HepG2 (cell line): ENCODE data around the gene EHBP1. TPM values are rescaled to one million over a fixed set of nuclear protein-coding genes. Genes with fewer than 3 reads are reported as not detected.

Experiments
- ATF4 ChIP-seq, 2 experiments: fragments of 450-650 bp in 1 of 2; sonication (generic) in 1 of 2; formaldehyde crosslinking; IDR thresholded peaks; 2 replicates each; pipeline versions ENCODE4 v1.5.0 to v1.8.0; 2020 to 2022; ENCODE audit warnings: mild to moderate bottlenecking in 1 of 2, missing genetic modification reagents in 1 of 2
- CCDC6 ChIP-seq: sonication (generic); formaldehyde crosslinking; IDR thresholded peaks from 2 replicates; pipeline ENCODE4 v1.8.1; 2022; ENCODE audit warnings: mild to moderate bottlenecking, missing genetic modification reagents, moderate library complexity
- CEBPG ChIP-seq: IDR thresholded peaks from 2 replicates; pipeline ENCODE4 v1.6.1; 2016
- EP300 ChIP-seq, 3 experiments: sonication (generic) in 1 of 3; formaldehyde crosslinking in 1 of 3; IDR thresholded peaks; 2 replicates each; pipeline versions ENCODE4 v1.5.1 to v1.6.1; 2011 to 2020; ENCODE audit warnings: low read depth in 2 of 3, low read length in 2 of 3, borderline replicate concordance in 1 of 3, improper control_type of control experiment in 1 of 3, mild to moderate bottlenecking in 1 of 3, missing genetic modification reagents in 1 of 3, moderate library complexity in 1 of 3
- MXI1 ChIP-seq: IDR thresholded peaks from 3 replicates; pipeline ENCODE4 v1.6.1; 2012; ENCODE audit warnings: low read depth, low read length, inconsistent platforms, borderline replicate concordance
- NBN ChIP-seq: fragments of 450-650 bp; conservative IDR thresholded peaks from 2 replicates; pipeline ENCODE4 v1.6.1; 2017
- NONO ChIP-seq, 2 experiments: fragments of 450-650 bp in 1 of 2; sonication (generic) in 1 of 2; formaldehyde crosslinking in 1 of 2; IDR thresholded peaks in 1 of 2; conservative IDR thresholded peaks in 1 of 2; 2 replicates each; pipeline versions ENCODE4 v1.6.1 to v1.8.0; 2017 to 2022; ENCODE audit warnings: mild to moderate bottlenecking in 1 of 2, missing genetic modification reagents in 1 of 2, moderate library complexity in 1 of 2
- SKI ChIP-seq: fragments of 450-650 bp; IDR thresholded peaks from one replicate; pipeline ENCODE4 v1.6.1; 2018; ENCODE audit warnings: mild to moderate bottlenecking; ENCODE audit not compliant: partially characterized antibody
- SNAI1 ChIP-seq: sonication (generic); formaldehyde crosslinking; IDR thresholded peaks from 2 replicates; pipeline ENCODE4 v1.5.0; 2020; ENCODE audit warnings: mild to moderate bottlenecking, missing genetic modification reagents, borderline replicate concordance
- TCF12 ChIP-seq, 2 experiments: fragments of 450-650 bp in 1 of 2; sonication (generic) in 1 of 2; formaldehyde crosslinking in 1 of 2; IDR thresholded peaks; 2 replicates each; pipeline versions ENCODE4 v1.6.1 to v1.8.0; 2017 to 2022; ENCODE audit warnings: antibody characterized with exemption in 1 of 2, mild to moderate bottlenecking in 1 of 2, missing genetic modification reagents in 1 of 2, moderate library complexity in 1 of 2
- THAP11 ChIP-seq: IDR thresholded peaks from 2 replicates; pipeline ENCODE4 v1.6.1; 2016; ENCODE audit warnings: missing biosample characterization, missing genetic modification reagents
- WIZ ChIP-seq: sonication (generic); formaldehyde crosslinking; IDR thresholded peaks from 2 replicates; pipeline ENCODE4 v1.5.1; 2020; ENCODE audit warnings: mild to moderate bottlenecking, missing genetic modification reagents
- ZFP1 ChIP-seq: IDR thresholded peaks from 2 replicates; pipeline ENCODE4 v1.6.1; 2016
- ZKSCAN1 ChIP-seq: fragments of 150-350 bp; IDR thresholded peaks from 2 replicates; pipeline ENCODE4 v1.6.1; 2014; ENCODE audit warnings: low read length
- ZKSCAN8 ChIP-seq: IDR thresholded peaks from 2 replicates; pipeline ENCODE4 v1.6.1; 2016; ENCODE audit warnings: borderline replicate concordance, missing genetic modification reagents, missing compliant biosample characterization
- ZNF12 ChIP-seq: sonication (generic); formaldehyde crosslinking; IDR thresholded peaks from 2 replicates; pipeline ENCODE4 v1.5.0; 2020; ENCODE audit warnings: missing genetic modification reagents
- ZNF136 ChIP-seq: sonication (generic); formaldehyde crosslinking; IDR thresholded peaks from 2 replicates; pipeline ENCODE4 v1.8.1; 2022; ENCODE audit warnings: low read depth, mild to moderate bottlenecking, moderate library complexity, missing genetic modification reagents
- ZNF142 ChIP-seq: sonication (generic); formaldehyde crosslinking; IDR thresholded peaks from 2 replicates; pipeline ENCODE4 v1.4.0; 2020; ENCODE audit warnings: missing genetic modification reagents
- ZNF552 ChIP-seq: sonication (generic); formaldehyde crosslinking; IDR thresholded peaks from 2 replicates; pipeline ENCODE4 v1.9.0; 2022; ENCODE audit warnings: missing genetic modification reagents, mild to moderate bottlenecking, borderline replicate concordance
- ZNF572 ChIP-seq: sonication (generic); formaldehyde crosslinking; IDR thresholded peaks from 2 replicates; pipeline ENCODE4 v1.5.1; 2020; ENCODE audit warnings: mild to moderate bottlenecking, missing genetic modification reagents
- ZNF704 ChIP-seq: sonication (generic); formaldehyde crosslinking; IDR thresholded peaks from 2 replicates; pipeline ENCODE4 v1.8.1; 2023; ENCODE audit warnings: mild to moderate bottlenecking, inconsistent platforms, moderate library complexity, missing genetic modification reagents, borderline replicate concordance
- polyA plus RNA-seq, 8 experiments: library from polyadenylated mRNA; depleted of rRNA in 3 of 8; stranded (reverse) in 7 of 8; unstranded in 1 of 8; fragments of >200 nt; fragmentation: Illumina TruSeq in 4 of 8; extraction: Trizol in 4 of 8; gene quantifications; 2 replicates each; pipeline versions ENCODE4 v1.2.1 to v1.2.3, GENCODE V29; 2011 to 2016; ENCODE audit warnings: low read depth in 4 of 8, missing spikeins in 1 of 8, mixed read lengths in 1 of 8; ENCODE audit not compliant: insufficient read depth in 1 of 8
- total RNA-seq, 5 experiments: library from RNA; depleted of rRNA; stranded (reverse); fragments of >200 nt; fragmentation: Illumina TruSeq; extraction: Trizol; gene quantifications; 2 replicates each; pipeline ENCODE4 v1.2.3, GENCODE V29; 2016; ENCODE audit warnings: low read depth in 1 of 5

Gene EHBP1
- total and polyA plus RNA-seq, 2 of the 13 experiments (the other 11 are each of a cell fraction or from before 2014, with no cell fraction given): 93.5 to 146 TPM

- TF ChIP-seq ZNF142 (CRISPR knock-in tag) (no peak), SKI (no peak), ZFP1 (CRISPR knock-in tag) (no peak), ZNF572 (CRISPR knock-in tag) (no peak), MXI1 (no peak), ZNF552 (no peak), NONO (IDR thresholded peaks at IDR 0.05) (no peak), NONO (CRISPR knock-in tag; conservative IDR thresholded peaks at IDR 0.05) (no peak), ZNF136 (no peak), ATF4 (CRISPR knock-in tag; IDR thresholded peaks at IDR 0.05) (0 out of 4 replicates have a peak, but pooled peaks of 1 of the 2 experiments have one; percentile 40), TCF12 (IDR thresholded peaks at IDR 0.05) (no peak), TCF12 (CRISPR knock-in tag; IDR thresholded peaks at IDR 0.05) (no peak), SNAI1 (CRISPR knock-in tag) (no peak), ZKSCAN1 (no peak), WIZ (0 out of 2 replicates have a peak, but pooled peaks have one; percentile 41), CEBPG (CRISPR knock-in tag) (peak; percentile 94), NBN (no peak), ZNF12 (0 out of 2 replicates have a peak, but pooled peaks have one; percentile 16), ZNF704 (CRISPR knock-in tag) (no peak), ZKSCAN8 (CRISPR knock-in tag) (no peak), THAP11 (CRISPR knock-in tag) (no peak), CCDC6 (CRISPR knock-in tag) (peak; percentile 53; the same call in 1 of the 2 replicates), EP300 (IDR thresholded peaks at IDR 0.05; ENCODE audit: low read depth in 2 of 2, low read length in 2 of 2) (peak in 1 of 2 experiments; percentile 59; a peak in 1 of 4 replicates), EP300 (CRISPR knock-in tag; IDR thresholded peaks at IDR 0.05; ENCODE audit: borderline replicate concordance) (no peak)
Observed at GRCh38 chr2:62711832-62712494, 6.5 kb downstream of the EHBP1 start (continued).
